GM19467 (cell line): ENCODE results near the gene DDOST.

Experiments used
- ATAC-seq: cut with Tn5 transposase; IDR thresholded peaks from one replicate; pipeline ENCODE4 v1.9.1; 2021; ENCODE audit warnings: mild to moderate bottlenecking, moderate library complexity; ENCODE audit not compliant: unreplicated experiment

Gene DDOST

DNA sequence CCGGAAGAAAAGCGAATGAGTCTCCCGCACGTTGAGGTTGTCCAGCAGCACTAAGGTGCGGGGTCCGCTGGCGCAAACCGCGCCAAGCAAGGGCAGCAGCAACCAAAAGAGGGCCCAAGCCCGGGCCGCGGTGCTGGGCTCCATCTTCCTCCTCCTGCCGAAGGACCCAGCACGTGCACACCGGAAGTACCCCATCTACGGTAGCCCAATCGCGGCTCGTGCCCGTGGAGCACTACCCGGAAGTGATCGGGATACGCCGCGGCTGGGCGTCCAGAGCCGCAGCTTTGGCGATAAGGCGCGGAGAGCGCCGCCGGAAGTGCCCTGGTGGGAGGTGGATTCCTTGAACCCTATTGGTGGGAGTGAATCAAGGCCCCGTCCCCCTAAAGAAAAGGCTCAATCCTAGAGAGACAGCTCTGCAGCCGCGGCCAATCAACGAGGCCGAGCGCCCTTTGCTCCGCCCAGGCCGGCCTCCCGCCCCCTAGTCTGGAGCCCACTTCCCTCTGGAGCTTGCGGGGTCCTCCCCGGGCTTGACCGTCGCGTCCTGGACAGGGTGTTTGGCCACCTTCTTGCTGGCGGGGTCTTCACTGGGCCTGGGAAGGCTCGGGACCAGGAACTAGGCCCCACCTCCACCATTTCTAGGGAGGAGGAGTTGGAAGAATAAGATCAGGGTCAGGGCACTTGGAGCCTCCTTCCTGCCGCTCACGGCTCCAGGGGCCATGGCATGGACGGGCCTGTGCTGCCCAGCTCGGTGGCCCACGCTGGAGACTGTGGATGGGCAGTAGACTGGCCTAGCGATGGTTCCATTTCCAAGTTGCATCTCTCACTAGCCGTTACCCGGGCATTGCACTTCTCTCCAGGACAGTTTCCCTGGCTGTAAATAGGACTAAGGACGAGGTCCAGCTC is at the start of gene DDOST:
DDOST (minus strand) TSS at position 163 of the 903 bp plus-strand sequence; CDS start at position 144, 19 bp downstream.
- peak; percentile 92 for ATAC-seq

DNA sequence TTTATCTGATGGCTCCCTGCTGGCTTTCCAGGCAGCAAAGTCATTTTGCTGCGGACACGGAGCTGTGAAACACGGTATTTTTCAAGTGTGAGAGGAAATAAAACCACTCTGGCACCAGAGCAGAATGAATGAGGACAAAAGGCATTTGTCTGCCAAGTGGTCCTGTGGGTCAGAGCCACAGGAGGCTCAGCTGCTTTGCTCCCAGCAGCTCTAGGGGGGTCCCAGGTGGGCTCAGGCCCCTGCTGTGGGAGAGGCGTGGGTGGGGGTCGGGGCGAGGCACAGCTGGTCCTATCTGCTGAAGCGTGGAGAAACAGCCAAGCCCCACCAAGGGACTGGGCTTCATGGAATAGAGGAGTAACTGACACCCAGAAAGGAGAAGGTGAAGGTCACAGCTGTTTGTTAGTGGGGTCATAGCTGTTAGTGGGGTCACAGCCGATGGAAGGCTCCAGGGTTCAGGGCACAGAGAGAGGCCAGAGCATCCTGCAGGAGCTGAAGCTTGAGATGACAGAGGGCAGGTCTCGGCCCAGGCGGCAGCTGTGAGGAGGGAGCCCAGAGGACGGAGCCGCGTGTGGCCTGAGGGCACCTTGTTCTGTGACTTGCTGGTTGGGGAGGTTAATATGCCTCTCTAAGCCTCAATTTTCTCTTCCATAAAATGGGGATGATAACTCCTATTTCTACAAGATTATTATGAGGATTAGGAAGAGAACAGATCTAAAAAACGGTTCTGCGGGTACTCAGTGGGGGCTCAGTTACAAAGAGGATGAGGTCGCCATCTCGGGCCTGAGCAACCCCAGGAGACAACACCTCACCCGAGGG is 49.5 kb upstream of the DDOST start:
- no peak for ATAC-seq

- no peak for ATAC-seq
Measured at GRCh38 chr1:20709868-20710267, 48.7 kb upstream of the DDOST start.

DNA sequence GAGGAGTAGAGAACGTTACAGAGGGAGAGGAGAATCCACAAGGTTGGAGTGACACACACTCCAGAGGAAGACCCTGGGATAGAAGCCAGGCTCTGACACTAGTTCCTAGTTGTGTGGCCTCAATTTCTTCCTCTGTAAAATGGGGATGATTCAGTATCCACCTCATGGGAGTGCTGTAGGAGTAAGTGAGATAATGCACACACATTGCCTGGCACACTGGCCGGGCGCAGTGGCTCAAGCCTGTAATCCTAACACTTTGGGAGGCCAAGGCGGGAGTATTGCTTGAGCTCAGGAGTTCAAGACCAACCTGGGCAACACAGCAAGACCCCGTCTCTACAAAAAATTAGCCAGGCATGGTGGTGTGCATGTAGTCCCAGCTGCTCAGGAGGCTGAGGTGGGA is 47.7 kb upstream of the DDOST start:
- ATAC-seq: no peak

DNA sequence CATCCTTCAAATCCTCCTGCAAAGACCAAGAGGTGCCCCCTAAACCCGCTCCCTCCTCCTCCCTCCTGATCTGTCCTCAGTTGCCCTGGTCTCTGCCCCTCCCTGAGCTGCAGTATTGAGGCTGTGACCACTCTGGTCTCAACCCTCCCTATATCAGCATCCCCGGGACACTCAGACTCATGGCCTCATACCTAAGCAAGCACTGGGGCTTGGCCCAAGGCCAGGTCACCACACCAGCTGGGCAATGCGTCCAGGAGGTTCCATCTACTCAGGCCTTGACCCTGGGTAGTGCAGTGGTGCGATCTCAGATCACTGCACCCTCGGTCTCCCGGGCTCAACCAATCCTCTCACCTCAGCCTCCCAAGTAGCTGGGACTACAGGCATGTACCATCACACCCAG is 46.9 kb upstream of the DDOST start:
- ATAC-seq: no peak

DNA sequence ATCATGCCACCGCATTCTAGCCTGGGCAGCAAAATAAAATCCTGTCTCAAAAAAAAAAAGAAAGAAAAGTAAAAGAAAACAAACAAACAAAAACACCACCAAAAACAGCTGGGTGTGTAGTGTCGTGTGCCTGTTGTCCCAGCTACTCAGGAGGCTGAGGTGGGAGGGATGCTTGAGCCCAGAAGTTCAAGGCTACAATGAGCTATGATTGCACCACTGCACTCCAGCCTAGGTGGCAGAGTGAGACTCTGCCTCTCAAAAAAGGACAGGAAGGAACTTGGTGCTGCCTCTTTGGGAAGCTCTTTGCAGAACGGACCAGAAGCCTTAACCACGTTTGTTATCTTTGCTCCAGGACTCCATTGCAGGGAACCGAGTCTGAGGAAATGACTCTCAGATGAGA is 45.7 kb upstream of the DDOST start:
- no peak for ATAC-seq

- ATAC-seq: no peak
Measured at GRCh38 chr1:20705203-20705755, 44.1 kb upstream of the DDOST start.

GRCh38 chr1:20704390-20705202 is 43.4 kb upstream of the DDOST start:
- ATAC-seq: no peak

- no peak for ATAC-seq
Measured at GRCh38 chr1:20703124-20703756, 42.1 kb upstream of the DDOST start.

- ATAC-seq: no peak
Measured at GRCh38 chr1:20702416-20702815, 41.2 kb upstream of the DDOST start.

DNA sequence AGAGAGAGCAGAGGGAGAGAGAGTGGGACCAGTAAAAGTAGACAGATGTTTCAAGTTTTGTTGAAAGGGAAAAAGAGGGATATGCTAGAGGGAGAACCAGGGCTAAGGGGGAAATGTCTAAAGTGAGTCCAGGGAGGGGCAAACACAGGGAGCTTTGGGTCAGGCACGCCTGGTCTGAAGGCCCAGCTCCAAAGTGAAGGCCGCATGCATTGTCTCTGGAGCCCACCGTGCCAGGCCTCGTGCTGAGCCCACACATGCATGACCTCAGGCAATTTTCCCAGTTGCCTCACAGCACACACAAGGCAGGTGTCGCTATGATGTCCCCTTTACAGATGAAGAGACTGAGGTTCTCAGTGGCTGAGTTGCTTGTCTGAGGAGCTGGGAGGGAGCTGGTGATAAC is 40.7 kb upstream of the DDOST start:
- ATAC-seq: no peak

DNA sequence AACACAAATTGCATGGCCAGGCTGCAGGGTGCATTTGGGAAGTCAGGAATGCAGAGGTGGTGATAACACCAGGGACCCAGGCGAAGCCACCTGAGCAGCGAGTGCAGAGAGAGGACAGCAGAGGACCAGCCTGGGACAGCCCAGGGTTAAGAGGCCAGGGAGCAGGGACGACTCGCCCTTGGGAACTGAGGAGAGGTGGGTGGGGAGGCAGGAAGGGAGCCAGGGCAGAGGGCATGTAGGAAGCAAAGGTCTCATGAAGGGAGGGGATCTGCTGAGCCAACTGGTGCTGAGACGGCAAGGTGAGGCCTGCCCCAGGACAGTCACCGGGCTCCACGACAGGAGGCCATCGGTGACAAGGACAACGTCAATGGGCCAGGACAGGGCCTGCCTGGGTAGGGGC is 40.3 kb upstream of the DDOST start:
- ATAC-seq: no peak

DNA sequence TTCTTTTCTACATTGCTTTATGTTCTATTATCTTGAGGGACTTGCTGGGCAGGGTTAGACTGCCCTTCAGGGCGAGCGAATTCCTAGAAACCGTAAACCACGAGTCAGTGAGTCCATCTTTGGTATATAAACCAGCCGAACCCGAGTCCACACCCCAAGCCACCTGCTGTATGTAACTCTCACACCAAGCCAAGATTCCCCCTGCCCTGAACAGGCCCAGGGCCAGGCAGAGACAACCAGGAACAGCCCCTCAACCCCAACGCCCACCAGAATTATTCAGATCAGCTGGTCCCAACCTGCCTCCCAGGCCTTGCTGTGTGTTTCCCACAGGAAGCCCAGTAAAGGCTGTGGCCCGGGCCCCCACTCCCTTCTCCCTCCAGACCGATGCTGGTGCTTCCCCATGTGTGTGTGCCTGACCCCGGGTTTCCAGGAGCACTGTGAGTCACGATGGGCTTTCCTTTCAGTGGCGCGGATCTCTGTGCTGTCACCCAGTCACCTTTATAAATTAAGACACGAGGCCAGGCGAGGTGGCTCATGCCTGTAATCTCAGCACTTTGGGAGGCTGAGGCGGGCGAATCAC is 39.6 kb upstream of the DDOST start:
- ATAC-seq: no peak

- ATAC-seq: no peak
Measured at GRCh38 chr1:20699558-20699957, 38.4 kb upstream of the DDOST start.

- ATAC-seq: no peak
Measured at GRCh38 chr1:20698195-20698910, 37.2 kb upstream of the DDOST start.

DNA sequence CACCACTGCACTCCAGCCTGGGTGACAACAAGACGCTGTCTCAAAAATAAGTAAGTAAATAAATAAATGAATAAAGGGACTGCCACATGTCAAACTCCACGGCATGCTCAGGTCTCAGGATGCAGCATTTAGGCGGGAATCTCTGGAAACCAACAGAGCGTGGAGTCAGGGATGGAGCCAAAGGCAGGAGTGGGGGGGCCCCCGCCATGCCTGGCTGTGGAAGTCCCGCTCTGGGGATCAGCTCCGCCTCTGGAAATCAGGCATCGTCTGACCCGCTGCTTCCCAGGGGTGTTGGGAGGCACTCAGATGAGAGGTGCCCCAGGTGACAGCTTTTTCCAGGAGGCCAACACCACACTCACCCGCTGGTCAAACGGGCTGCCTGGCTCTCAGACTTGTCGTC is 36.4 kb upstream of the DDOST start:
- ATAC-seq: no peak

DNA sequence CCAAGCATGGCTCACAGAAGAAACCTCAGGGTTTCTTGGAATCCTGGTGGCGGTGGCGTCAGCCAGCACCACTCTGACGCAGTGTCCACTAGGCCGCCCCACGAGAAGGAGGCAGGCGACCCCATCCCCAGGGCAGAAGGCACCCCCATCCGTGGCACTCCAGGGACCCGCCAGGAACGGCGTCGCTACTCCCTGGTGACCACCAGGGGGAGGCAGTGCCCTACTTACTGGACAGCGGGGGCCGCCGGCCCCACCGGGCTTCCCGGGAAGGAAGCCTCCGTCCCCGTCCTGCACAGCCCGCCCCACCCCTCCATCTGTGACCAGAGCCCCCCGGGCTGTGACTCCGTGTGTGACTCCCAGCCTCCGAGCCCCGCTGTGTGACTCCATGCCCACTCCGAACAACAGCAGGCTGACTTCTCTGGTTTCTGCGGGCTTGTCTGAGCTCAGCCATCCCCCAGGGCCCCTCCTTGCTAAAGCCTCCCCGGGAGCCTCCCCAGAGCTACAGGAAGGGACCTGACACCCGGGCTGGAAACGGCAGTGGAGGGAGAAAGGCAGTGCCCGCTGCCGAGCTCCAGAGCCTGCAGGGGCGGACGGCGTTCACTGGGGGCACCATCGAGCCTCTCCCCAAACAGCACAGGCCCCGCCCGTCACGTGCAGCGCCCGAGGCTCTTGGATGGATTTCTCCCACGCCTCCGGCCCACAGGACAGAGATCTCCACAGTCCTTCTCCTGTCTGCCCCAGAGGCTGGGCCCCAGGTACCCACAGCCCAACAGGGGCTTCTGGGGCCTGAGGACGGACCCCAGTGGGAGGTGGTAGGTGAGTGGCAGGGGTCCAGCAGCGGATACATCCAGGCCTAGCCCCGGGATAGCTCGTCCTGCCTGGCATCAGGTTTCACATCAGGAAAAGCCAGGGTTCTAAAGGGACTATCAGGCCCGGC is 35.5 kb upstream of the DDOST start:
- no peak for ATAC-seq

DNA sequence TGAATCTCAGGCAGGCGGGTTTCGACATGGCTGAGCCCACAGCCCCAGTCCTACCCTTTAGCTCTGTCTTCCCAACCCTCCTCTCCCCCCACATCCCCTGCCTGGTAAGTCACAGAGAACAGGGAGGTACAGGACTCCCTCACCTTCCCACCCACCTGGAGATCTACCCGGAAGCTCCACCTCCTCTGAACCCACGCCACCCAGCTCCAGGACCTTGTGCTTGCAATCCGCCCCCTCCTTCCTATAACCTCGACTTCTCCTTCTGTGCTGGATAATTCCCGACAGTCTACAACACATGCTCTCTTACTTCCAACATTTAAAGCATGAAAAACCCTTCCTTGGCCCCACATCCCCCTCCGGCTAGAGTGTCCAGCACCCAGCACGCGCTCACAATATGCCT is 34.3 kb upstream of the DDOST start:
- no peak for ATAC-seq
